ENCODE results near the gene LRMDA. TPM values are rescaled to one million over a fixed set of nuclear protein-coding genes. Genes with fewer than 3 reads are reported as not detected.

LRMDA gene
- total and polyA plus RNA-seq, 2 of the 4 experiments (the other 2 are of a cell fraction): 0.07 TPM; not detected in 1

DNA sequence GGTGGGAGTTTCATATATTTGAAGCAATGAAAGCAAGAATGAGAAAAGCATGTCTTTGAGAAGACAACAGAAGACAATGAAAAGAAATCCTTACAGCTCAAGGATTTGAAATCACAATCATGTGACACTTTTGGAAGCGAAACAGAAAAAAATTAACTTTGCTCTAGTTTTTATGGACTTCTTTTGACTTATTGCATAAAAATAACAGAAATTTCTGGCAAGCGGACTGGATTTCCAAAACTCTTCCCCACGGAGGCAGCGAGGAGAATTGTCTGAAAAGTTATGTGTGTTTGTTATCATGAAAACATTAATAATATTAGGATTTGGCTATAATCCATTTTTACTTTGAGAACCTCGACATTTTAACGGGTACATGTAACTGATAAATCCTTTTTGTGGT is 223.3 kb downstream of the LRMDA start:
- H2AK9ac ChIP-seq (replicated peaks; ENCODE audit: low read depth, low read length, poor library complexity): no peak overlapping the region
- H3K23ac ChIP-seq (ENCODE audit: low read depth, low read length): no peak overlapping the region
- H3K4ac ChIP-seq (ENCODE audit: low read depth, low read length): no peak overlapping the region
- H2BK5ac ChIP-seq (ENCODE audit: low read depth, low read length, poor library complexity, severe bottlenecking): no peak overlapping the region
- no peaks in the 10 kb centered on the region for H3K4me1 ChIP-seq (ENCODE audit: control insufficient read depth, insufficient read depth, low read length)
- in situ Hi-C loops (cut with MboI; ENCODE audit: low sequenced_read_pairs): no loop called here
- no peak overlapping the region for H2BK120ac ChIP-seq (ENCODE audit: low read depth, low read length)
- H4K20me1 ChIP-seq (ENCODE audit: insufficient read depth, low read length): no peaks in the 10 kb centered on the region
- no CpG with 5 or more reads among the region's 6 CpGs for WGBS, 2 experiments (ENCODE audit: extremely low coverage in 2 of 2, insufficient read length in 1 of 2)
- H3K27ac ChIP-seq (ENCODE audit: insufficient read depth, low read length): no peak overlapping the region
- H2AK5ac ChIP-seq (ENCODE audit: low read depth, low read length): no peak overlapping the region
- H4K91ac ChIP-seq (ENCODE audit: insufficient read depth, low read depth, low read length): no peak overlapping the region
- H3K14ac ChIP-seq (replicated peaks; ENCODE audit: low read depth, low read length): no peak overlapping the region
- H3K9ac ChIP-seq (ENCODE audit: low read depth, low read length): no peak overlapping the region
- H2BK20ac ChIP-seq (ENCODE audit: low read depth, low read length): no peak overlapping the region
- BruUV-seq (replicated peaks): no TSS peak
- H4K5ac ChIP-seq (ENCODE audit: low read depth, low read length): no peak overlapping the region
- no peaks in the 10 kb centered on the region for H3K9me1 ChIP-seq (ENCODE audit: insufficient read depth, low read length)
- H3K4me3 ChIP-seq (ENCODE audit: insufficient read depth, low read depth, low read length): no peak overlapping the region
- dilution Hi-C loops (cut with HindIII; ENCODE audit: low sequenced_read_pairs, unreplicated experiment): no loop called here
- H3K79me1 ChIP-seq (ENCODE audit: low read depth in 1 of 2, low read length in 2 of 2): no peaks in the 10 kb centered on the region
- no peak overlapping the region for H2BK15ac ChIP-seq (ENCODE audit: low read depth, low read length)
- H3K36me3 ChIP-seq (ENCODE audit: control insufficient read depth, insufficient read depth, low read length): no peaks in the 10 kb centered on the region
- POLR2A ChIA-PET (ENCODE audit: unreplicated experiment): no interaction called here
- no peak for TF ChIP-seq RAD21 (IDR thresholded peaks at IDR 0.05; ENCODE audit: low read length)
- no peak for TF ChIP-seq SMC3 (IDR thresholded peaks at IDR 0.05; ENCODE audit: low read depth, low read length)
- no peak for TF ChIP-seq CTCF (conservative IDR thresholded peaks at IDR 0.05; ENCODE audit: low read depth, low read length)
- no peak for TF ChIP-seq MAFK (IDR thresholded peaks at IDR 0.05; ENCODE audit: low read depth, low read length)
- no peak for TF ChIP-seq CHD1 (IDR thresholded peaks at IDR 0.05; ENCODE audit: low read depth, low read length)
- TF ChIP-seq USF2 (IDR thresholded peaks at IDR 0.05; ENCODE audit: low read depth, low read length): no peak
- no peak for TF ChIP-seq POLR2A (IDR thresholded peaks at IDR 0.05; ENCODE audit: low read depth, low read length)
- TF ChIP-seq MAZ (IDR thresholded peaks at IDR 0.05; ENCODE audit: borderline replicate concordance, low read depth, low read length): no peak
- TF ChIP-seq RFX5 (IDR thresholded peaks at IDR 0.05; ENCODE audit: low read depth, low read length): no peak
- no peak for TF ChIP-seq ELK1 (IDR thresholded peaks at IDR 0.05; ENCODE audit: borderline replicate concordance, low read depth, low read length)
- TF ChIP-seq NFE2L2 (IDR thresholded peaks at IDR 0.05; ENCODE audit: low read depth, low read length): no peak
- TF ChIP-seq FOS (IDR thresholded peaks at IDR 0.05; ENCODE audit: low read depth, low read length): no peak
- CTCF ChIA-PET: interaction anchor here (0.6 kb wide), 1 partner anchor 134 kb away, joined by 3 read pairs; no protein-coding TSS in a partner anchor
- no peak overlapping the region for H4K8ac ChIP-seq (ENCODE audit: low read depth in 2 of 2, low read length in 2 of 2)
- no peaks in the 10 kb centered on the region; the same call in 1 of the 2 replicates for H3K27me3 ChIP-seq (ENCODE audit: control insufficient read depth, insufficient read depth, low read length)
- ATAC-seq (ENCODE audit: low read depth): no peak
- no peak for DNase-seq
- H3K4me2 ChIP-seq (ENCODE audit: low read depth, low read length): no peak overlapping the region
- H3K9me3 ChIP-seq (ENCODE audit: control insufficient read depth, insufficient read depth, low read length): no peaks in the 10 kb centered on the region
- no peak overlapping the region for H3K18ac ChIP-seq (ENCODE audit: low read depth, low read length)
- H2AFZ ChIP-seq (replicated peaks; ENCODE audit: low read length, poor library complexity): no peak overlapping the region
- intact Hi-C loops (cut with micrococcal nuclease): no loop called here
- no peak overlapping the region for H3K56ac ChIP-seq (ENCODE audit: extremely low read depth, insufficient read depth, low read length)

Measured in IMR-90 (cell line).